Measurements from ENCODE around the gene TDRD12.

DNA sequence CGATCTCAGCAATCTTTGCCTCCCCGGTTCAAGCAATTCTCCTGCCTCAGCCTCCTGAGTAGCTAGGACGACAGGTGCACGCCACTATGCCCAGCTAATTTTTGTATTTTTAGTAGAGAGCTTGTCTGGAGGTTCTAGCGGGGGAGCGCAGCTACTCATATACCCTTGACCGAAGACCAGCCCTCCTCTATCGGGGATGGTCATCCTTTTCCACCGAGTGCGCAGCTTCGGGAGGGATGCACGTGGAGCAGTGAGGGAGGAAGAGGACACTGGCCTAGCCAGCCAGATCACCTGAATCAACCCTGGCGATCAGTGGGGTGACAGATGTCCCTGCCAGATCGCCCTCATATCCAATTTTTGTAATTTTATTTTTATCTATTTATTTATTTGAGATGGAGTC is 143.2 kb downstream of the TDRD12 start:
- TF ChIP-seq CTCF (IDR thresholded peaks at IDR 0.05) (no peak), EP300 (IDR thresholded peaks at IDR 0.05) (no peak), POLR2A (IDR thresholded peaks at IDR 0.05) (no peak)

Measured in tibial nerve (tissue), 4 donors.